GM12891 (cell line): ENCODE measurements around the gene SHC1.

Experiments
- DNase-seq: peaks from one replicate; pipeline ENCODE4 v3.0.0; 2011; ENCODE audit warnings: low spot score; ENCODE audit not compliant: insufficient read length
- FAIRE-seq: peaks from 2 replicates; lab custom pipeline; 2011; peaks lifted over from hg19 to GRCh38; lab: Jason Lieb, UNC
- PAX5 ChIP-seq: IDR thresholded peaks from 2 replicates; pipeline ENCODE4 v1.6.1; 2011; ENCODE audit warnings: low read length, moderate library complexity, mild to moderate bottlenecking; ENCODE audit not compliant: insufficient read depth, severe bottlenecking
- POLR2A ChIP-seq: IDR thresholded peaks from 2 replicates; pipeline ENCODE4 v1.6.1; 2011; ENCODE audit warnings: low read depth, low read length, control low read depth
- POLR2AphosphoS5 ChIP-seq: IDR thresholded peaks from 2 replicates; pipeline ENCODE4 v1.6.1; 2011; ENCODE audit warnings: low read depth, low read length, control low read depth
- POU2F2 ChIP-seq: IDR thresholded peaks from 2 replicates; pipeline ENCODE4 v1.6.1; 2011; ENCODE audit warnings: low read depth, mild to moderate bottlenecking, control low read depth, low read length, moderate library complexity
- SPI1 ChIP-seq: IDR thresholded peaks from 2 replicates; pipeline ENCODE4 v1.6.1; 2011; ENCODE audit warnings: low read depth, low read length, control low read depth
- TAF1 ChIP-seq: IDR thresholded peaks from 2 replicates; pipeline ENCODE4 v1.6.1; 2011; ENCODE audit warnings: low read depth, low read length, control low read depth

SHC1 gene

GRCh38 chr1:154951901-154952657 is 18.5 kb downstream of the SHC1 start:
- TF ChIP-seq POU2F2 (no peak), TAF1 (no peak), POLR2AphosphoS5 (no peak), SPI1 (0 out of 2 replicates have a peak, but pooled peaks have one; percentile 13)
- FAIRE-seq (no peak), DNase-seq (no peak)

DNA sequence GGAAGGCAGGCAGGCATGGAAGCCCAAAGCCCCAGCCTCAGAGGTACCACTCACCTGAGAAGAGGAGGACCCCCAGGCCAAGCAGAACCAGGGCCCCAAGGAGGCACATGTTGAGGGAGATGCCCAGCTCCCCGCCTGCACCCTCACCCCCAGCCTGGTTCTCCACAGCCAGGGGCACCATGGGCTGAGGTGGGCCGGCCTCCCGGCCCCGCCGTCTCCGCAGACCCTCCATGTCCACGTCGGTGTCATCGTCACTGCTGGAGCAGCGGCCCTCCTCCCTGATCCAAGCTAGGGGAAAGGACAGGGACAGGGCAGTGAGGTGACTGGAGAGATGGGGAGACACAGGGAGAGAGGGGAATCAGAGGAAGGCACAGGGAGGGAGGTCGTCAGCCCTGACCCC is 22.5 kb downstream of the SHC1 start:
- no peak for TF ChIP-seq TAF1
- TF ChIP-seq SPI1 = no peak
- no peak for TF ChIP-seq POLR2AphosphoS5
- TF ChIP-seq PAX5 = no peak
- no peak for TF ChIP-seq POU2F2
- no peak for TF ChIP-seq POLR2A
- no peak for FAIRE-seq
- no peak for DNase-seq

- TF ChIP-seq SPI1 (no peak), PAX5 (no peak), POLR2A (no peak), POU2F2 (no peak)
- no peak for FAIRE-seq
- no peak for DNase-seq
Observed at GRCh38 chr1:154945962-154946850, 24.3 kb downstream of the SHC1 start.

DNA sequence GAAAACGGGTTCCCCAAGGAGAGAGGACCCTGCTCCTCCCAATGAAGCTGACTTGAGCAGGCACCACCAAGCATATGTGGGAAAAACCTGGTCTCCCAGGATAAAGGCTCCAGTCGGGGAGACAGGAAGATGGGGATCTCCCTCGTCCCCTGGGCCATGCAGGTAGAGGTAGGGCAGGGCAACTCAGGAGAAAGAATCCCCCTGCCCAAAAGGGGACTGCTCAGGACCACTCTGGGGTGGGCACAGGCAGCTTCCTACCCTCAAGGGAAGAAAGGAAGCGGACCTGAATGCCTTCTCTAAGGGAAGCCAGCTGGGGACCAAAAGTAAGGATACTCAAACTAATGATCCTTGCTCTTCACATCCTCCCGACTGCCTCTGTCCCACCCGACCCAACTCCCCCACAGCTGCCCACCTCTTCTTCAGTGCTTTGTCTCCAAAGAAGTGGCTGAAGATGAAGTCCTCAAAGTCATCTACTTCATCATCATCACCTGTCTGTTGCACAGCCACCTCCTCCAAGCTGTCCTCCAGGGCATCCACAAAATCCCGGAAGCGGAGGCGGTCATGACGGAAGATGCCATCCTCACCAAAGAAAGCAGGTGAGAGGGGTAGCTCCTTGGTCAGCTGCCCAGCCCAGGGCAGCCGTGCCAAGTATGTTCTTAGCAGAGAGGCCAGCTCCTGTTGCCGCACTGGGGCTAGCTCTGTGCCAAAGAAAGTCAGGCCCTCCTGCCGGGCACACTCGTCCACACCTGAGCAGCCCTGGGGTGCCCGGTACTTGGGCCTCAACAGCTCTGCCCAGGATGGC is 25.2 kb downstream of the SHC1 start:
- TF ChIP-seq PAX5 (no peak), POU2F2 (no peak), POLR2AphosphoS5 (no peak; the same call in 1 of the 2 replicates), POLR2A (no peak), SPI1 (no peak), TAF1 (no peak)
- FAIRE-seq (no peak), DNase-seq (no peak)

DNA sequence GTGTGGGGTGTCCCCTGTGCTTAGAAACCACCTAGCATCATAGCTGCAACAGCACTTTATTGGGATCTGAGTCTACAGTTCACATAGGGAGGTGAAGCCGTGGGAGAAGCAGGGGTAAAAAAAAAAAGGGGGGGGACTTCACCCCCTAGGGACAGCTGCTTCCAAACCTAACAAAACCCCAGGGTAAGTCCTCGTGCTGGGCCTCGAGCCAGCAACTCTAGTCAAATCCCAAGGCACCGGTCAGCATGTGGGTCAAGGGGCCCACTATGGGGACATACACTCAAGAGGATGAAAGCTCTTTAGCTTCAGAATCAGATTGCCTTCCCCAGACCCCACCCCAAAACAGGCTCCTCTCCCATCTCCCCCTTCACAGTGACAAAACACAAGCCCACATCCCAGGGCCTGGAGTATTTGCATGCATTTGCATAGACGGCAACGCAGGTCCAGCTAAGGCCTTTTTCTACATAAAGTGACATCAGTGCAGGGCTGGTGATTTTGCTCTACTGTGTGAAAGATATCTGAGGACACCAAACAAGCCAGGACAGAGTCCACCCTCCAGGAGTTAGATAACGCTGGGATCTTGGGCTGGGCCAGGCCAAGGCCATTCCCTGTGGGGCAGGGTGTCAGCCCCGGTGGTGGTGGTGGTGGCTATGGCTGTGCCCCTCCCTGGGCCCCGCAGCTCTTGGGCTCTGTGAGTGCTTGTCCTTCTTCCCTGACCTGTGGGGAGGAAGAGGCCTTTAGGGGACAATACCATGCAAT is 26.0 kb downstream of the SHC1 start:
- no peak for FAIRE-seq
- no peak for TF ChIP-seq SPI1
- TF ChIP-seq TAF1 = no peak
- no peak for TF ChIP-seq POLR2A
- peak; percentile 98 for TF ChIP-seq POU2F2
- no peak for TF ChIP-seq POLR2AphosphoS5
- no peak for TF ChIP-seq PAX5
- no peak for DNase-seq

DNA sequence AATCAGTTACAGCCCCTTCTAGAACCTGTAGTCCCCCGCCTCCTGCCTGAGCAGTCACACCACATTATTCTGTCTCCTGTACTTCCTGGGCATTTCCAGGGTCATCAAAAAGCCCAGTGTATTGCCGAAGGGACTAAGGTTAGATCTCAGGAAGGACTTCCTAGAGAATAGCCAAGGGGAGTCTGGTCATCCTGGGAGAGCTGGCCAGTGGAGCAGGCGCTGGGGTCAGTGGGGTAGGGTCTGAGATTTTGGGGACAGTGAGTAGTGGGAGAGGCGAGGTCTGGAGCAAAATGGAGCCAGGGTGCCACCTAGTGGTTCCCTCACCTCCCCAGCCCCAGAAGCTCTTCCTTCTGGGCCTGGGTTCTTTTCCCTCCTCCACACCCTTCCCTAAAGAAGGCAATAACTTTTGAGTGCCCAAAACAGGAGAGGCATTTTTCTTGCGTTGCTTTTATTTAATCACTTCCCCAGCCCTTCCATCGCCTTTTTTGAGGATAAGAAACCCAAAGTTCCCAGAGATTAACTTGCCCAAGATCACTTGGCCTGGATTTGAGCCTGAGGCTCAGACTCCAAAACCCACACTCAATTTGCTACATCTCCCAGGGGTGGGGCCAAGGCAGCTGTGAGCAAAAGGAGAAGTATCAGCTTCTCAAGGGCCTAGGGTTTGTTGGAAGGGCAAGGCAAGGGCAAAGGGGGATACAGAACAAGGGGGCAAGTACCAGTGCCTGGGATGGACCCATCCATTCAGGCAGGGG is 26.7 kb downstream of the SHC1 start:
- peak; percentile 63 for FAIRE-seq
- no peak for TF ChIP-seq SPI1
- TF ChIP-seq TAF1 = no peak
- no peak for TF ChIP-seq POU2F2
- no peak for TF ChIP-seq PAX5
- TF ChIP-seq POLR2A = no peak
- TF ChIP-seq POLR2AphosphoS5 = no peak
- no peak for DNase-seq

DNA sequence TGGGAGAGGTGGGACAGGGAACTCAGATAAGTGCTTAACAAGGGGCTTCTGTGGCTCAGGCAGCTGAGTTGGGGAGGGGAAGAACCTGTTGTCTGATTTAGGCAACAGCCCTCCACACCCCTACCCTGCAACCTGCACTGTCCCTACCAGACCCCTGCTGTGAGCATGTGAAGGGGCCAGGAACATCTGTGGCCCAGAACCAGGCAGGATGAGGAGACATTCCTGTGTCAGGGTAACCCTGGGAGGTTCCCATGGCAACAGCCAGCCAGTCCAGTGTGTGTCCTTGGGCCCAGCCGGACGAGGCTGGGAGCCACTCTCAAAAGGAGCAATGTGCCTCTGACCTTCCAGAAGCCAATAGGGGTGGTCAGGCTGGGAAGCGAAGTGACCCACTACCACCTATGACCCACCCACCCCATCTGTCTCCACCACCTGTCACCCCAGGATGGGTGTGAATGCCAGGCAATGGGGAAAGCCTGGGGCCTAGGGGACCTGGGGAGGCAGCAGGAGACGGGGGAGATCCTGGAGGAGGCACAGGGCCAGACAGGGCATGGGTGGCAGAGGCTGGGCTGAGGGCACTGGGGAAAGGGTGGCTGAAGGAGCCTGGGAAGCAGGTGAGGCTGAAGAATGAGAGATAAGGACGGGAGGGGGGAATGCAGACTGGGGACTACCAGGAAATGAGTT is 29.1 kb downstream of the SHC1 start:
- DNase-seq = no peak
- no peak for FAIRE-seq
- TF ChIP-seq POU2F2 (no peak; the same call in 1 of the 2 replicates), PAX5 (no peak), POLR2AphosphoS5 (no peak), SPI1 (no peak), POLR2A (no peak), TAF1 (no peak)
